IPS DF 6.9 (cell line): ENCODE measurements around the gene KCNAB2.
A peak's percentile ranks its signal among the peaks of the same experiment; 100 is the strongest.

ENCODE experiments used
- DNase-seq: peaks from one replicate; pipeline ENCODE4 v3.0.0-alpha.2; 2013; ENCODE audit warnings: low read depth, low spot score
- H3K27ac ChIP-seq: one replicate; pipeline ENCODE4 v1.5.1; 2013; ENCODE audit warnings: low read length, control low read depth
- H3K27me3 ChIP-seq: 2 replicates; pipeline ENCODE4 v1.6.1; 2013; ENCODE audit warnings: mild to moderate bottlenecking, low read length; ENCODE audit not compliant: control insufficient read depth, insufficient read depth
- H3K36me3 ChIP-seq: 2 replicates; pipeline ENCODE4 v1.6.1; 2013; ENCODE audit warnings: low read length; ENCODE audit not compliant: control insufficient read depth, insufficient read depth
- H3K4me1 ChIP-seq: 2 replicates; pipeline ENCODE4 v1.6.1; 2013; ENCODE audit warnings: low read length; ENCODE audit not compliant: control insufficient read depth, insufficient read depth
- H3K4me3 ChIP-seq: 2 replicates; pipeline ENCODE4 v1.5.1; 2013; ENCODE audit warnings: mild to moderate bottlenecking, low read length
- H3K9me3 ChIP-seq: 2 replicates; pipeline ENCODE4 v1.6.1; 2013; ENCODE audit warnings: low read length, inconsistent platforms; ENCODE audit not compliant: control insufficient read depth, insufficient read depth
- WGBS: extraction: QIAGEN DNeasy Blood & Tissue Kit; methylation state at CpG from one replicate; pipeline ENCODE4 v1.1.7; 2013; ENCODE audit warnings: mixed read lengths, missing lambda C conversion rate; ENCODE audit not compliant: insufficient read length, insufficient coverage; 5-methylcytosine and 5-hydroxymethylcytosine counted together

The KCNAB2 gene

GRCh38 chr1:6033986-6034749, 11.5 kb upstream of the KCNAB2 start:
- Histone ChIP-seq H3K27me3 (no peaks in the 10 kb centered on the region), H3K4me1 (peaks cover 1% of the 10 kb centered on the region; the same call in 1 of the 2 replicates), H3K36me3 (no peaks in the 10 kb centered on the region), H3K27ac (no peak overlapping the region), H3K9me3 (no peaks in the 10 kb centered on the region), H3K4me3 (no peak overlapping the region)
- WGBS: no CpG with 5 or more reads among the region's 21 CpGs
- peak; percentile 54 for DNase-seq

GRCh38 chr1:6034750-6035096, 11.0 kb upstream of the KCNAB2 start:
- H3K4me3 ChIP-seq: no peak overlapping the region

GRCh38 chr1:6035303-6035702, 10.4 kb upstream of the KCNAB2 start:
- WGBS: no CpG with 5 or more reads among the region's 15 CpGs
- Histone ChIP-seq H3K27ac (no peak overlapping the region), H3K4me1 (peaks cover 1% of the 10 kb centered on the region; the same call in 1 of the 2 replicates), H3K27me3 (no peaks in the 10 kb centered on the region), H3K36me3 (no peaks in the 10 kb centered on the region), H3K4me3 (no peak overlapping the region), H3K9me3 (no peaks in the 10 kb centered on the region)
- no peak for DNase-seq

More at GRCh38 chr1:6034750-6035096, 11.0 kb upstream of the KCNAB2 start:
- no peaks in the 10 kb centered on the region for H3K36me3 ChIP-seq
- DNase-seq: no peak
- no peaks in the 10 kb centered on the region for H3K27me3 ChIP-seq
- WGBS: no CpG with 5 or more reads among the region's 10 CpGs
- peaks cover 1% of the 10 kb centered on the region; the same call in 1 of the 2 replicates for H3K4me1 ChIP-seq
- H3K9me3 ChIP-seq: no peaks in the 10 kb centered on the region
- no peak overlapping the region for H3K27ac ChIP-seq

- Histone ChIP-seq H3K4me3 (no peak overlapping the region), H3K27me3 (no peaks in the 10 kb centered on the region), H3K36me3 (no peaks in the 10 kb centered on the region), H3K27ac (no peak overlapping the region), H3K9me3 (no peaks in the 10 kb centered on the region), H3K4me1 (peaks cover 1% of the 10 kb centered on the region; the same call in 1 of the 2 replicates)
- no CpG with 5 or more reads among the region's 12 CpGs for WGBS
- no peak for DNase-seq
Measured at GRCh38 chr1:6035719-6036118, 10.0 kb upstream of the KCNAB2 start.

- H3K9me3 ChIP-seq: no peaks in the 10 kb centered on the region
- H3K4me1 ChIP-seq: peaks cover 1% of the 10 kb centered on the region; the same call in 1 of the 2 replicates
- H3K27ac ChIP-seq: no peak overlapping the region
- no peaks in the 10 kb centered on the region for H3K27me3 ChIP-seq
- no CpG with 5 or more reads among the region's 9 CpGs for WGBS
- no peak for DNase-seq
- H3K36me3 ChIP-seq: no peaks in the 10 kb centered on the region
- H3K4me3 ChIP-seq: no peak overlapping the region
Measured at GRCh38 chr1:6037338-6037762, 8.3 kb upstream of the KCNAB2 start.

GRCh38 chr1:6038603-6039002, 7.1 kb upstream of the KCNAB2 start:
- no peak for DNase-seq
- WGBS: no CpG with 5 or more reads among the region's 7 CpGs
- Histone ChIP-seq H3K36me3 (no peaks in the 10 kb centered on the region), H3K4me3 (no peak overlapping the region), H3K27ac (no peak overlapping the region), H3K27me3 (no peaks in the 10 kb centered on the region), H3K4me1 (peaks cover 1% of the 10 kb centered on the region; the same call in 1 of the 2 replicates), H3K9me3 (no peaks in the 10 kb centered on the region)

- no peak overlapping the region for H3K27ac ChIP-seq
- WGBS: no CpG with 5 or more reads among the region's 15 CpGs
- no peak for DNase-seq
- H3K27me3 ChIP-seq: no peaks in the 10 kb centered on the region
- H3K4me1 ChIP-seq: peaks cover 1% of the 10 kb centered on the region; the same call in 1 of the 2 replicates
- no peak overlapping the region for H3K4me3 ChIP-seq
- H3K36me3 ChIP-seq: no peaks in the 10 kb centered on the region
- no peaks in the 10 kb centered on the region for H3K9me3 ChIP-seq
Measured at GRCh38 chr1:6039031-6039430, 6.7 kb upstream of the KCNAB2 start.

- no peaks in the 10 kb centered on the region for H3K9me3 ChIP-seq
- no peaks in the 10 kb centered on the region for H3K36me3 ChIP-seq
- H3K4me3 ChIP-seq: no peak overlapping the region
- WGBS: no CpG with 5 or more reads among the region's 15 CpGs
- no peak overlapping the region for H3K27ac ChIP-seq
- H3K4me1 ChIP-seq: peaks cover 1% of the 10 kb centered on the region; the same call in 1 of the 2 replicates
- no peak for DNase-seq
- H3K27me3 ChIP-seq: no peaks in the 10 kb centered on the region
Measured at GRCh38 chr1:6040444-6040843, 5.2 kb upstream of the KCNAB2 start.

- H3K4me3 ChIP-seq: no peak overlapping the region
- WGBS: no CpG with 5 or more reads among the region's 22 CpGs
- H3K9me3 ChIP-seq: no peaks in the 10 kb centered on the region
- no peak for DNase-seq
- peaks cover 1% of the 10 kb centered on the region; the same call in 1 of the 2 replicates for H3K4me1 ChIP-seq
- no peak overlapping the region for H3K27ac ChIP-seq
- H3K36me3 ChIP-seq: no peaks in the 10 kb centered on the region
- H3K27me3 ChIP-seq: no peaks in the 10 kb centered on the region
Measured at GRCh38 chr1:6040861-6041415, 4.8 kb upstream of the KCNAB2 start.

- DNase-seq: no peak
- Histone ChIP-seq H3K9me3 (no peaks in the 10 kb centered on the region), H3K27ac (no peak overlapping the region), H3K27me3 (no peaks in the 10 kb centered on the region), H3K4me3 (no peak overlapping the region), H3K36me3 (no peaks in the 10 kb centered on the region), H3K4me1 (peaks cover 1% of the 10 kb centered on the region; the same call in 1 of the 2 replicates)
- whole genome bisulfite sequencing: no CpG with 5 or more reads among the region's 20 CpGs
Measured at GRCh38 chr1:6041432-6042062, 4.1 kb upstream of the KCNAB2 start.
